GM12878 (cell line): Measurements from ENCODE around the gene TRIM47. TPM values are rescaled to one million over a fixed set of nuclear protein-coding genes. Genes with fewer than 3 reads are reported as not detected.

Experiments used
- ATAC-seq: fragments of 200-7000 bp; cut with Tn5 transposase; 3 replicates; pipeline ENCODE4 v1.9.1; 2020; ENCODE audit warnings: mild to moderate bottlenecking, moderate library complexity
- BruUV-seq: library from RNA; stranded (reverse); fragments of 400-500 nt; replicated peaks from 2 replicates; lab custom pipeline; 2021; lab: Mats Ljungman, UMichigan
- CTCF ChIA-PET: fragments of 300-600 bp; sonication (Branson Sonifier 250); formaldehyde crosslinking; extraction: SDS; loops from one replicate; lab custom pipeline; 2021; ENCODE audit warnings: inconsistent platforms; lab: Yijun Ruan, JAX
- POLR2A ChIA-PET: fragments of 350-600 bp; formaldehyde crosslinking; extraction: SDS; loops from one replicate; lab custom pipeline; 2021; ENCODE audit warnings: inconsistent platforms; lab: Charles Lee
- RAD21 ChIA-PET: fragments of 300-600 bp; sonication (Branson Sonifier 250); formaldehyde crosslinking; loops from one replicate; lab custom pipeline; 2023; ENCODE audit warnings: antibody characterized with exemption; ENCODE audit not compliant: unreplicated experiment; lab: Charles Lee
- SMC1A ChIA-PET: fragments of 300-600 bp; sonication (Branson Sonifier 250); formaldehyde crosslinking; loops from one replicate; lab custom pipeline; 2023; ENCODE audit not compliant: unreplicated experiment, uncharacterized antibody; lab: Charles Lee
- DNase-seq: peaks from one replicate; pipeline ENCODE4 v3.0.0-alpha.2; 2011; ENCODE audit warnings: low read depth, low spot score
- FAIRE-seq: peaks from 3 replicates; lab custom pipeline; 2011; peaks lifted over from hg19 to GRCh38; lab: Jason Lieb, UNC
- H2AFZ ChIP-seq: 2 replicates; pipeline ENCODE4 v1.6.0; 2011; ENCODE audit warnings: low read depth, low read length, control low read depth; ENCODE audit not compliant: control insufficient read depth
- H3K27ac ChIP-seq: 2 replicates; pipeline ENCODE4 v1.5.1; 2011; ENCODE audit warnings: control low read depth; ENCODE audit not compliant: control insufficient read depth, insufficient read depth
- H3K27me3 ChIP-seq, 2 experiments: replicated peaks in 1 of 2; 2 replicates each; pipeline versions ENCODE4 v1.6.0 to v1.6.1; 2011; ENCODE audit warnings: low read length in 1 of 2; ENCODE audit not compliant: control insufficient read depth in 2 of 2, insufficient read depth in 2 of 2
- H3K36me3 ChIP-seq, 2 experiments: 2 replicates each; pipeline ENCODE4 v1.5.1; 2011; ENCODE audit warnings: low read length in 1 of 2; ENCODE audit not compliant: control insufficient read depth in 2 of 2, insufficient read depth in 2 of 2
- H3K4me1 ChIP-seq: 2 replicates; pipeline ENCODE4 v1.6.1; 2011; ENCODE audit warnings: mild to moderate bottlenecking, low read length, moderate library complexity, mixed read lengths; ENCODE audit not compliant: control insufficient read depth, insufficient read depth
- H3K4me2 ChIP-seq: 2 replicates; pipeline ENCODE4 v1.6.0; 2011; ENCODE audit warnings: control low read depth; ENCODE audit not compliant: control insufficient read depth, insufficient read depth
- H3K4me3 ChIP-seq: fragments of 200-600 bp; sonication (generic); 2 replicates; pipeline ENCODE4 v1.5.1; 2016
- H3K79me2 ChIP-seq: 2 replicates; pipeline ENCODE4 v1.6.0; 2011; ENCODE audit warnings: low read length; ENCODE audit not compliant: control insufficient read depth, insufficient read depth
- H3K9ac ChIP-seq: 2 replicates; pipeline ENCODE4 v1.8.0; 2011; ENCODE audit warnings: low read length, control low read depth, mixed read lengths; ENCODE audit not compliant: control insufficient read depth, insufficient read depth
- H3K9me3 ChIP-seq: replicated peaks from 3 replicates; pipeline ENCODE4 v1.5.1; 2011; ENCODE audit warnings: mild to moderate bottlenecking, low read length; ENCODE audit not compliant: control insufficient read depth, insufficient read depth
- H4K20me1 ChIP-seq: 2 replicates; pipeline ENCODE4 v1.6.0; 2011; ENCODE audit not compliant: control insufficient read depth, insufficient read depth
- BACH1 ChIP-seq: fragments of 450-650 bp; IDR thresholded peaks from 2 replicates; pipeline ENCODE4 v1.6.1; 2017; ENCODE audit warnings: mild to moderate bottlenecking, borderline replicate concordance
- CHD1 ChIP-seq: IDR thresholded peaks from 2 replicates; pipeline ENCODE4 v1.6.1; 2012; ENCODE audit warnings: low read depth, low read length, improper control_type of control experiment
- CHD2 ChIP-seq: IDR thresholded peaks from 2 replicates; pipeline ENCODE4 v1.6.1; 2011; ENCODE audit warnings: low read depth, low read length, improper control_type of control experiment, borderline replicate concordance
- CREB1 ChIP-seq: IDR thresholded peaks from 2 replicates; pipeline ENCODE4 v1.6.1; 2012; ENCODE audit warnings: low read depth, mild to moderate bottlenecking, inconsistent platforms
- CREM ChIP-seq: IDR thresholded peaks from 2 replicates; pipeline ENCODE4 v1.6.1; 2014; ENCODE audit warnings: antibody characterized with exemption, low read depth
- EZH2 ChIP-seq: IDR thresholded peaks from 2 replicates; pipeline ENCODE4 v1.6.1; 2012; ENCODE audit warnings: low read depth, mild to moderate bottlenecking, control low read depth, inconsistent platforms, low read length, borderline replicate concordance; ENCODE audit not compliant: control insufficient read depth
- MTA3 ChIP-seq: IDR thresholded peaks from 2 replicates; pipeline ENCODE4 v1.6.1; 2012; ENCODE audit warnings: low read length, inconsistent platforms, borderline replicate concordance
- MXI1 ChIP-seq: fragments of 150-350 bp; IDR thresholded peaks from 2 replicates; pipeline ENCODE4 v1.6.1; 2011; ENCODE audit warnings: low read depth, mild to moderate bottlenecking, inconsistent platforms, low read length, improper control_type of control experiment
- POLR2A ChIP-seq: IDR thresholded peaks from 2 replicates; pipeline ENCODE4 v1.6.1; 2011; ENCODE audit warnings: low read depth, mild to moderate bottlenecking, low read length
- RFX5 ChIP-seq: IDR thresholded peaks from 2 replicates; pipeline ENCODE4 v1.6.1; 2011; ENCODE audit warnings: low read depth, low read length, improper control_type of control experiment
- SMC3 ChIP-seq: IDR thresholded peaks from 2 replicates; pipeline ENCODE4 v1.6.1; 2011; ENCODE audit warnings: low read length, improper control_type of control experiment, borderline replicate concordance
- SUPT20H ChIP-seq: IDR thresholded peaks from 2 replicates; pipeline ENCODE4 v1.6.1; 2011; ENCODE audit warnings: low read depth, mild to moderate bottlenecking, low read length, moderate library complexity, borderline replicate concordance; ENCODE audit not compliant: control insufficient read depth
- YY1 ChIP-seq: IDR thresholded peaks from 2 replicates; pipeline ENCODE4 v1.6.1; 2011; ENCODE audit warnings: low read depth, mild to moderate bottlenecking, low read length
- WGBS: methylation state at CpG from one replicate; pipeline ENCODE4 v1.1.6; 2016; ENCODE audit warnings: low lambda C conversion rate; ENCODE audit not compliant: insufficient replicate concordance, insufficient coverage; ENCODE audit errors: missing lambda C conversion rate; 5-methylcytosine and 5-hydroxymethylcytosine counted together
- in situ Hi-C: fragments of 300-500 bp; cut with MboI; formaldehyde crosslinking; loops from 9 replicates; pipeline ENCODE4 v1.14.3; 2018; ENCODE audit warnings: mixed read lengths
- intact Hi-C: fragments of 100-400 bp; cut with micrococcal nuclease; formaldehyde crosslinking; loops from one replicate; pipeline ENCODE4 v1.14.2; 2022; ENCODE audit not compliant: unreplicated experiment
- polyA plus RNA-seq, 11 experiments: library from polyadenylated mRNA; depleted of rRNA in 4 of 11; unstranded in 6 of 11; stranded (reverse) in 5 of 11; fragments of >200 nt; fragmentation: Nextera tagmentation in 4 of 11; fragmentation: Illumina TruSeq in 1 of 11; extraction: Ambion mirVana in 4 of 11; extraction: Trizol in 1 of 11; gene quantifications; 1 replicate in 1 of 11; 2 replicates in 10 of 11; pipeline versions ENCODE4 v1.2.1 to v1.2.3, GENCODE V29; 2011 to 2016; ENCODE audit warnings: inconsistent platforms in 2 of 11, missing spikeins in 2 of 11, low read depth in 1 of 11
- total RNA-seq, 4 experiments: library from RNA; depleted of rRNA in 3 of 4; stranded (reverse); fragments of >200 nt in 3 of 4; fragmentation: Illumina TruSeq in 1 of 4; extraction: Trizol in 1 of 4; gene quantifications; 2 replicates each; pipeline versions ENCODE4 v1.2.1 to v1.2.3, GENCODE V29; 2013 to 2021
- TF ChIP-seq, protein P1 (sequence below): fragments of 450-650 bp; IDR thresholded peaks from 2 replicates; pipeline ENCODE4 v1.6.1; 2017; ENCODE audit warnings: mild to moderate bottlenecking, low read depth, inconsistent platforms; ENCODE audit not compliant: poor library complexity, severe bottlenecking

Gene TRIM47
- total and polyA plus RNA-seq, 10 of the 15 experiments (the other 5 are each of a cell fraction or from before 2014, with no cell fraction given): 0.35 to 9.7 (median 5.3) TPM

DNA sequence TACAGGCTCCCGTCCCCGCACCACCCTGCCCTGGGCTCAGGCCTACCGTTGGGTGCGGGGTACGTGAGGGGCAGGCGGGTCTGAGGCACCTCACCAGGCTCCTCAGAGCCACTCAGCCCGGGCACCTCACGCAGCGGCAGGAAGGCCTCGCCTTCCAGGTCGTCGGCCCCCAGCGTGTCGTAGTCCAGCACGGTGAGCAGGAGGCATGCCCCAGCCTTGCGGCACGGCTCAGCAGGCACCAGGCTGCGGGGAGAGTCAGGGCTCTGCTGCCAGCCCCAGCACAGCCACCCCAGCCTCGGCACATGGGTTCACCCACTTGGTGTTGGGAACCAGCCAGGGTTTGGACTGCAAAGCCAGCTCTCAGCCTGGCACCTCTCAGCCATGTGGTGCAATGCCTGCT, 49.6 kb downstream of the TRIM47 start:
- RAD21 ChIA-PET: interaction anchor here (1.8 kb wide), 1 partner anchor 75 kb away, joined by 12 read pairs; no protein-coding TSS in a partner anchor
- POLR2A ChIA-PET: interaction anchor here (0.7 kb wide), 1 partner anchor 9 kb away, joined by 6 read pairs; no protein-coding TSS in a partner anchor
- Histone ChIP-seq H3K9me3 (no peaks in the 10 kb centered on the region), H3K79me2 (no peaks in the 10 kb centered on the region), H3K9ac (no peak overlapping the region), H3K4me1 (no peaks in the 10 kb centered on the region), H4K20me1 (no peaks in the 10 kb centered on the region), H3K36me3 (peaks cover 3% of the 10 kb centered on the region in 2 experiments; a peak in 3 of 4 replicates), H3K27me3 (no peaks in the 10 kb centered on the region), H2AFZ (no peak overlapping the region), H3K27ac (no peak overlapping the region), H3K4me3 (no peak overlapping the region), H3K4me2 (no peak overlapping the region)
- no TSS peak for BruUV-seq
- intact Hi-C loops: no loop called here
- peak; percentile 48; the same call in 1 of the 2 replicates for TF ChIP-seq POLR2A
- TF ChIP-seq RFX5: no peak
- SMC1A ChIA-PET: no interaction called here
- no peak for FAIRE-seq
- no peak for DNase-seq
- ATAC-seq: no peak
- CTCF ChIA-PET: interaction anchor here (1.0 to 5.9 kb wide), 7 partner anchors 12 to 75 kb away, joined by 3 to 63 read pairs (median 9); partner anchors contain the start of genes GALK1 and UNK
- 93% methylated on average over 16 of the region's 19 CpGs for WGBS
- in situ Hi-C loops: no loop called here

DNA sequence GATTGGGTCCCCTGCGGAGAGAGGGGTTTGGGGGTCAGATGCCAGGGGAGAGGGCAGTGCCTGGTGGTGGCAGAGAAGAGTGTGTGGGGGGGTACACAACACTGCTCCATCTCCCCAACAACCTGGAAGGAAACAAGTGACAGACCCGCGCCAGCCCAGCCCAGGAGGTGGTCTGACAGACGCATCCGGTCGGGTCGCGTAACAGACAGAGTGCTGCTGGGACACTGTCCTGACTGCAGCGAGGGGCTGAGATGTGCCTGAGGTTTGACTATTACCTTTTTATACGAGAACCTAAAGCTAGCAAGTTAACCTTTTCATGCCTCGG, 50.3 kb downstream of the TRIM47 start:
- no peak overlapping the region for H3K4me2 ChIP-seq
- H3K9me3 ChIP-seq: no peaks in the 10 kb centered on the region
- in situ Hi-C loops: no loop called here
- H4K20me1 ChIP-seq: no peaks in the 10 kb centered on the region
- no peaks in the 10 kb centered on the region for H3K27me3 ChIP-seq
- TF ChIP-seq MTA3 (peak; percentile 13; the same call in 1 of the 2 replicates), YY1 (no peak), BACH1 (0 out of 2 replicates have a peak, but pooled peaks have one; percentile 7), SUPT20H (no peak), CHD2 (no peak), MXI1 (no peak), CREB1 (no peak), CREM (no peak), CHD1 (no peak), SMC3 (no peak), EZH2 (no peak)
- TF ChIP-seq, protein P1, sequence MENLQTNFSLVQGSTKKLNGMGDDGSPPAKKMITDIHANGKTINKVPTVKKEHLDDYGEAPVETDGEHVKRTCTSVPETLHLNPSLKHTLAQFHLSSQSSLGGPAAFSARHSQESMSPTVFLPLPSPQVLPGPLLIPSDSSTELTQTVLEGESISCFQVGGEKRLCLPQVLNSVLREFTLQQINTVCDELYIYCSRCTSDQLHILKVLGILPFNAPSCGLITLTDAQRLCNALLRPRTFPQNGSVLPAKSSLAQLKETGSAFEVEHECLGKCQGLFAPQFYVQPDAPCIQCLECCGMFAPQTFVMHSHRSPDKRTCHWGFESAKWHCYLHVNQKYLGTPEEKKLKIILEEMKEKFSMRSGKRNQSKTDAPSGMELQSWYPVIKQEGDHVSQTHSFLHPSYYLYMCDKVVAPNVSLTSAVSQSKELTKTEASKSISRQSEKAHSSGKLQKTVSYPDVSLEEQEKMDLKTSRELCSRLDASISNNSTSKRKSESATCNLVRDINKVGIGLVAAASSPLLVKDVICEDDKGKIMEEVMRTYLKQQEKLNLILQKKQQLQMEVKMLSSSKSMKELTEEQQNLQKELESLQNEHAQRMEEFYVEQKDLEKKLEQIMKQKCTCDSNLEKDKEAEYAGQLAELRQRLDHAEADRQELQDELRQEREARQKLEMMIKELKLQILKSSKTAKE: no peak
- no TSS peak for BruUV-seq
- H3K36me3 ChIP-seq: peaks cover 3 to 5% of the 10 kb centered on the region in 2 experiments; a peak in 3 of 4 replicates
- no peaks in the 10 kb centered on the region for H3K79me2 ChIP-seq
- FAIRE-seq: no peak
- ChIA-PET POLR2A (interaction anchor here (0.8 to 2.5 kb wide), 2 partner anchors 18 to 64 kb away, joined by 3 to 7 read pairs; partner anchors contain the start of gene GALK1), CTCF (interaction anchor here (1.0 to 5.9 kb wide), 11 partner anchors 11 to 75 kb away, joined by 3 to 63 read pairs (median 5); partner anchors contain the start of genes GALK1 and UNK), RAD21 (interaction anchor here (1.9 kb wide), 1 partner anchor 44 kb away, joined by 8 read pairs; the partner anchor contains the start of gene UNK), SMC1A (interaction anchor here (1.2 kb wide), 1 partner anchor 9 kb away, joined by 3 read pairs; no protein-coding TSS in a partner anchor)
- H3K27ac ChIP-seq: no peak overlapping the region
- no peak for ATAC-seq
- intact Hi-C loops: no loop called here
- no peak overlapping the region for H3K4me3 ChIP-seq
- WGBS: 36% methylated on average over 11 of the region's 11 CpGs
- H2AFZ ChIP-seq: no peak overlapping the region
- H3K4me1 ChIP-seq: no peaks in the 10 kb centered on the region
- H3K9ac ChIP-seq: no peak overlapping the region
- DNase-seq: no peak
